ENCODE data around the gene SRSF6.

The SRSF6 gene

DNA sequence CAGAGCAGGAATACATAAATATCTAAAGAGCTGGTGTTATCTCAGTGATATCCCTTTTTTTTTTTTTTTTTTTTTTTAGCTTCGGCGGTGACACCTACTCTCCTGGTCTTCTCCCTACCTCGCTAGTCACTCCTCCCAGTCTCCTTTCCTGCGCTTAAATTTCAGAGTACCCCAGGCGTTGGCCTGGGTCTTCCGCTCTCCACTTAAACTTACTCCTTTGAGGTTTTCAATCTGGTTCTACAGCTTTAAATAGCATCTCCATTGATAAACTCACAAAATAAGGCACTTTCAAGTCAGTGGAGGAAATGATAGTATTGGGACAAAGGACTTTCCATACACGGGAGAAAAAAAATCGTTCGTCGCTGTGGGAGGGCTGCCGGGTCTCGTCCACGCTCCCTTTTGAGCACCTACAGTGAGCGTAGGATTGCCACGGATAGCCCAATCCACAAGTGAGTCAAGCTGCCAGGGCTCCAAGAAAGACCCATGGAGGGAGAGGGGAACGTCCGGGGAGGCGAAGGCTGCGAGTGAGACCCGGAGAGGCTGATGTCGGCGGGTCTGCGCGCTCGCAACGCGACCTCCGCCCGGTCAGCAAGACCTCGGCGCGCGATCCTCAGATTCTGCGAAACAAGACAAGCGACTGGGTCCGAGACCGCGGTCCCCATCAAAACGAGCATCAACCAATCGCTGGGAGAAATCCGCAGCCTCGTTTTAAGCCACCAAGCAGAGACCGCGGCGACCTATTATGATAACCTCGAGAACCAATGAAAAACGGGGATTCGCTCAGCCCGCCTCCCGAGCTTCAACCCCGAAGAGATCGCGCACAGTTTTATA is 672 bp upstream of the SRSF6 start:
- peaks cover 38% of the 10 kb centered on the region for H3K36me3 ChIP-seq (ENCODE audit: low read depth)
- H3K27me3 ChIP-seq (ENCODE audit: insufficient read depth, poor library complexity, severe bottlenecking), result no peaks in the 10 kb centered on the region
- peak overlapping the region; percentile 99 for H3K4me3 ChIP-seq (ENCODE audit: severe bottlenecking)
- H3K9me3 ChIP-seq (ENCODE audit: severe bottlenecking), result no peaks in the 10 kb centered on the region
- ATAC-seq (ENCODE audit: low read depth) (peak; percentile 87), DNase-seq (ENCODE audit: low spot score) (peak; percentile 99)
- TF ChIP-seq, protein P1, sequence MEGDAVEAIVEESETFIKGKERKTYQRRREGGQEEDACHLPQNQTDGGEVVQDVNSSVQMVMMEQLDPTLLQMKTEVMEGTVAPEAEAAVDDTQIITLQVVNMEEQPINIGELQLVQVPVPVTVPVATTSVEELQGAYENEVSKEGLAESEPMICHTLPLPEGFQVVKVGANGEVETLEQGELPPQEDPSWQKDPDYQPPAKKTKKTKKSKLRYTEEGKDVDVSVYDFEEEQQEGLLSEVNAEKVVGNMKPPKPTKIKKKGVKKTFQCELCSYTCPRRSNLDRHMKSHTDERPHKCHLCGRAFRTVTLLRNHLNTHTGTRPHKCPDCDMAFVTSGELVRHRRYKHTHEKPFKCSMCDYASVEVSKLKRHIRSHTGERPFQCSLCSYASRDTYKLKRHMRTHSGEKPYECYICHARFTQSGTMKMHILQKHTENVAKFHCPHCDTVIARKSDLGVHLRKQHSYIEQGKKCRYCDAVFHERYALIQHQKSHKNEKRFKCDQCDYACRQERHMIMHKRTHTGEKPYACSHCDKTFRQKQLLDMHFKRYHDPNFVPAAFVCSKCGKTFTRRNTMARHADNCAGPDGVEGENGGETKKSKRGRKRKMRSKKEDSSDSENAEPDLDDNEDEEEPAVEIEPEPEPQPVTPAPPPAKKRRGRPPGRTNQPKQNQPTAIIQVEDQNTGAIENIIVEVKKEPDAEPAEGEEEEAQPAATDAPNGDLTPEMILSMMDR (IDR thresholded peaks at IDR 0.05; ENCODE audit: poor library complexity, severe bottlenecking), result no peak
- peaks cover 17% of the 10 kb centered on the region for H3K4me1 ChIP-seq (ENCODE audit: insufficient read depth, poor library complexity, severe bottlenecking)
- peak overlapping the region; percentile 83 for H3K27ac ChIP-seq (ENCODE audit: poor library complexity, severe bottlenecking)

- Histone ChIP-seq H3K4me3 (ENCODE audit: severe bottlenecking) (peak overlapping the region; percentile 99), H3K9me3 (ENCODE audit: severe bottlenecking) (no peaks in the 10 kb centered on the region), H3K27ac (ENCODE audit: poor library complexity, severe bottlenecking) (peak overlapping the region; percentile 83), H3K36me3 (ENCODE audit: low read depth) (peaks cover 52% of the 10 kb centered on the region), H3K4me1 (ENCODE audit: insufficient read depth, poor library complexity, severe bottlenecking) (peaks cover 17% of the 10 kb centered on the region), H3K27me3 (ENCODE audit: insufficient read depth, poor library complexity, severe bottlenecking) (no peaks in the 10 kb centered on the region)
- DNase-seq (ENCODE audit: low spot score), result no peak
- TF ChIP-seq, protein P1 (IDR thresholded peaks at IDR 0.05; ENCODE audit: poor library complexity, severe bottlenecking), result no peak
- ATAC-seq (ENCODE audit: low read depth), result no peak
Observed at GRCh38 chr20:43458422-43458924, 777 bp downstream of the SRSF6 start.

DNA sequence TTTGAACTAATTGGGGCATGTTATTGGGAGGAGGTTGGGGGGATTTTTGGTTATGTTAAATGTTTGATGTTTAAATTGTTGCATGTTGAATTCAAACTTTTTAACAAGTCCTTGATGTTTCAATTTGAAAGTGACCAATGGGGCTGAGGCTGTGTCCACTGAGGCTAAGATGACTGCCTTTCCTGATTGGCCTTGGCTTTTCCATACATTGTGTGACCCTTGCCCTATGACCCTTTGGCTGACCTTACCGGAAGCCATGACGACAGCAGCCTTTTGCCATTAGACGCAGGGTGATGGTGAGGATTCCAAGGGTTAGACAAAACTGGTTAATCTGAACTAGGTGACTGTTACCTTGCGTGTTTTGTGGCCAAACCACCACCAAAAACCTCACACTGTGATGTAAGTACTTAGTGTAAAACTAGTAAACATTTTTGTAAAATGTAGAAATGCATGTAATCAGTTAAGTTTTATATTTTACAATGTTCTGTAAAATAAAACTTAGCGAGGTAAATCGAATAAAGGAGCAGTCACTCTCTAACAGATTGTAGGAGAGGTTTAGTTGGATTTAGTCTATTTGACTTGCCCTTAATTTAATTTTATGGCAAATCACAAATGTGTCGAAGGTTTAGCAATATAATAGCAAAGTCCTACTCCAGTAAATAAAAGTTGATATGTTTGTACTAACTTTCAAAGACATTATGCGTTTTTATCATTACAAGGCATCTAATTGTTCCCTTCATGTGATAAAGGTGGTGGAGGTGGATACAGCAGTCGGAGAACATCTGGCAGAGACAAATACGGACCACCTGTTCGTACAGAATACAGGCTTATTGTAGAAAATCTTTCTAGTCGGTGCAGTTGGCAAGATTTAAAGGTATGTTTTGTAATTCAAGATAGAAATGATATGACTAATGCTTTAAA is 1.6 kb downstream of the SRSF6 start:
- ATAC-seq (ENCODE audit: low read depth) (no peak), DNase-seq (ENCODE audit: low spot score) (no peak)
- Histone ChIP-seq H3K27me3 (ENCODE audit: insufficient read depth, poor library complexity, severe bottlenecking) (no peaks in the 10 kb centered on the region), H3K4me1 (ENCODE audit: insufficient read depth, poor library complexity, severe bottlenecking) (peaks cover 17% of the 10 kb centered on the region), H3K27ac (ENCODE audit: poor library complexity, severe bottlenecking) (peak overlapping the region; percentile 83), H3K9me3 (ENCODE audit: severe bottlenecking) (no peaks in the 10 kb centered on the region), H3K36me3 (ENCODE audit: low read depth) (peaks cover 61% of the 10 kb centered on the region), H3K4me3 (ENCODE audit: severe bottlenecking) (peak overlapping the region; percentile 99)
- TF ChIP-seq, protein P1 (IDR thresholded peaks at IDR 0.05; ENCODE audit: poor library complexity, severe bottlenecking), result no peak

GRCh38 chr20:43460172-43460829 is 2.6 kb downstream of the SRSF6 start:
- H3K27ac ChIP-seq (ENCODE audit: poor library complexity, severe bottlenecking), result no peak overlapping the region
- peaks cover 17% of the 10 kb centered on the region for H3K4me1 ChIP-seq (ENCODE audit: insufficient read depth, poor library complexity, severe bottlenecking)
- DNase-seq (ENCODE audit: low spot score), result no peak
- no peak overlapping the region for H3K4me3 ChIP-seq (ENCODE audit: severe bottlenecking)
- no peaks in the 10 kb centered on the region for H3K9me3 ChIP-seq (ENCODE audit: severe bottlenecking)
- TF ChIP-seq, protein P1 (IDR thresholded peaks at IDR 0.05; ENCODE audit: poor library complexity, severe bottlenecking), result no peak
- H3K27me3 ChIP-seq (ENCODE audit: insufficient read depth, poor library complexity, severe bottlenecking), result no peaks in the 10 kb centered on the region
- no peak for ATAC-seq (ENCODE audit: low read depth)
- peaks cover 71% of the 10 kb centered on the region for H3K36me3 ChIP-seq (ENCODE audit: low read depth)

Data from RWPE2 (cell line).